IPS DF 19.7 (cell line): ENCODE measurements around the gene EXOC3.

Source experiments
- DNase-seq: peaks from one replicate; pipeline ENCODE4 v3.0.0-alpha.2; 2013; ENCODE audit warnings: low read depth, low spot score

Gene EXOC3

DNA sequence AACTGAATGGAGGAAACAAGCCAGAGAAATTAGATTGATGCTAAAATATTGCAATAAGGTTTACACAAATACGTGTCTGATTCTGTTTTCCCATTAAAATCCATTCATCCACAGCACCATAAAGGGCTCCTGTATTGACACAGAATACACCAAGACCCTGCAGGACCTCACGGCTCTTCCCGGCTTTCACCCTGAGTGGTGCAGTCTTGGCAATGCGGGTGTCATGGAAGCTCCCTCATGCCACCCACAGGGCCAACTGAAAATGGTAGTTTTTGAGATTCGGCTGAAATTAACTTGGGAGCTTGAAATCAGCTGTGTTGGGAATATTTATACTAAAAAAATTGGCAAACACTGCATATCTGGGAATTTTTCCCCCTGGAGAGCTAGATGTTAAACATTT lies 17.3 kb upstream of the EXOC3 start:
- DNase-seq: no peak

GRCh38 chr5:426392-426976 lies 16.5 kb upstream of the EXOC3 start:
- DNase-seq: no peak

DNA sequence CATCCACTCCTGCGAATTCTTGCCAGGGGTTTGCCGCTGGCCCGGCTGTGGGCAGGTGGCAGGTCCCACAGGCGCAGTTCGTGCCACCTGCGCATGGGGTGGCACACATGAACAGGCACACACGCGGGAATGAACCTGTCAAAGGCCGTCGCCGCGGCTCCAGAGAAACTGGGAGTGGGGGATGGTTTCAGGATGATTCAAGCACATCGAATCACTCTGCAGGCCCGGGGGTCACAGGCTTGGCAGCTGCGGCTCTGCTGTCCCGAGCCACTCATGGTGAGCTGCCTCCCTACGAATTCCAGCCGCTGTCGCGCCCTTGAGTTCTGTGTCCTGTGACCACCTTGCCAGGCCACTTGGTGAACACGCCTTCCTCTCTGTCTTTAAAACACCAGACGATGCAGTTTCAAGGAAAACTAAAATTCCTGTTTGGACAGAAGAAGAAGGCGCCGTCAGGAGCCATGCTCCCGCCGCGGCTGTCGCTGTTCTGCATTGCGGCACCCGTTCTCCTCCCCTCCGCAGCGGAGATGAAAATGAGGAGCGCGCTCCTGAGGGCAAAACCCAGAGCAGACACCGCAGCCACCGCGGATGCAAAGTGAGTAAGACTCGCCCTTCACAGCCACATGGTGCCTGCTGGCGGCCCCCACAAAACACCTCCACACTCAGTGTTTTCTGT lies 15.4 kb upstream of the EXOC3 start:
- no peak for DNase-seq

DNA sequence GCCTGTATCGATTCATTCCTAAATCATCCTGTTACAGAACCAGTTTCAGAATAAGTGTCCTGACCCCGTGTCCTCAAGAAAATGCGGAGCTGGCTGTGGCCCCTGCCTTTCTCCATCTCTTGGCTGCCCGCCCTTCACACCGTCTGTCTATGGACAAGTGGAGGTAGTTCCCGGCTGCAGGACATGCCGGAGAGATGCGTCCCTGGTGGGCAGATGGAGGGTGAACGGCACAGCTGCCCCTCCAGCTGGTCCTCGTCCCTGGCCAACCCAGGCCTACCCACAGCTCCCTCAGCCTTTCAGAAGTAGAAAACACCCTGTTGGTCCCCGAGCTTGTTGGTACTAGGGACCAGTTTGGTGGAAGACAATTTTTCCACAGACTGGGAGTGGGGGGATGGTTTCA lies 14.8 kb upstream of the EXOC3 start:
- DNase-seq: no peak

GRCh38 chr5:428754-429452 lies 14.1 kb upstream of the EXOC3 start:
- DNase-seq: no peak

GRCh38 chr5:429453-430188 lies 13.4 kb upstream of the EXOC3 start:
- DNase-seq: no peak

GRCh38 chr5:430214-430925 lies 12.6 kb upstream of the EXOC3 start:
- DNase-seq: no peak

GRCh38 chr5:431001-431710 lies 11.8 kb upstream of the EXOC3 start:
- DNase-seq: no peak

- DNase-seq: no peak
Observed at GRCh38 chr5:431711-432050, 11.3 kb upstream of the EXOC3 start.

DNA sequence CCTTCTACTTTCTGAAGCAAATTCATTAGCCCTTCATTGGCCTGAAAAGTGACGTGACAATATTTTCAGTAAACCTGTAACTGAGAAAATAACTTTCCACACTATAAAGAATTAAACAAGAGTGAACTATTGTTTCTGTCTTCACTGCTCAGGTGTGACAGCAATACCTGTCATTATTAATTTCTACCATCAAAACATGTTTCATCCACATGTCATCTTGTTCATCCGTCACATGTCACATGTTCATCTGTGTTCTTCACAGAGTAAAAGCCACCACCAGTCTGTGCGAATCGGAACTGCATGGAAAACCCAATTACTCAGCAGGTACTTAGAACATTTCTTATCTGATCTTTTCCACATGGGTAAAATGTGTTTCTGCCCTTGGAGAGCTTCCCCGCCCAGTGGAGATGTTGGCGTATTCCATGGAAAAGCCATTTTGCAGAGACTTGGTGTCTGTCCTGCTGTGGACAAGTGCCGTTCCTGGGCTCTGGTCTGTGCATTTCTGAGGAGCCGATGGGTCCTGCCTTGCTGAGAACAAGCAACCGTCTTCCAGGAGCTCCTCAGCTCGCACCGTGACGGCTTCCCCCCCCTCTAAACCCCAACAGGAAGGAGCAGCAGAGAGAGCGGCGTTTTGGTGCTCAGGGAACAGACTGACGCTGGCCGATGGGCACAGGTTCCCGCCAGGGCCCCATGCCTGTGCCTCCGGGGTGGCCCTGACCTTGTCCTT lies 10.6 kb upstream of the EXOC3 start:
- DNase-seq: no peak

DNA sequence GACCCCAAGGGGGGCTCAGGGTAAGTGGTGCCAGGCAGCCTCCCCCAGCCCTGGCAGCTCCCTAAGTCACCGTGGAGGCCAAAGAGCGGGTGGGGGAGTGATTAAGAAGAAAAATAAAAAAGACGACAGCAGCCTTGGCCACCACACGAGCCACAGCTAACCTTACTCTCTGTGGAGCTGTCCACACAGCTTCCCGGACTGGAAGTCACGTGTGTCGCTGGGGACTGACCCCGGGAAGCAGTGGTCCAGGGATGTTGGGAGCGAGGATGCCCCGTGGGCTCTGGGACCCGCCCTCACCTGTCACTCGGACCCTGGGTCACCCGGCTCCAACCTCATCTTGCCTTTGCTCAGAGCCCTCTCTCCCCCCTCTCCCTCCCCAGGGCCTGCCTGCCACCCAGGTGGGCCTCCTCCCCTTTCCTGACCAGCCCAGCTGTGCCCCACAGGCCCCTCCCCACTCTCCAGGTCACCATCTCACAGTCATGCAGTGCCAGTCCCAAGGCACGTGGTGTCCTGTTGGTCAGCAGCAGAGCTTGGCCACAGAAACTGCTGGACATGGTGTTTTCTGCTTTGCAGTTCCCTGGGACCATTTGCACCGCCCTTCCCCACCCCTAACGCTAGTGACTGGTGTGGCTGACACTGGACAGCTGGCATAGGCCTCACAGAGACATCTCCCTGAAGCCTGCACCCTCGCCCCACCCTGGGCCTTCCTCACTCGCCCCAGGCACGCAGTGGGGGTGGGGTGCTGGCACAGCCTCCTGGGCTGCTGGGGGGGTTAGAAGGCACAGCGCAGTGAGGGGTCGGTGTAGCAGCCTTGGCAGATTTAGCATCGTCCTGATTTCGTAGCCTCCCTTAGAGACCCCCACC lies 9.8 kb upstream of the EXOC3 start:
- no peak for DNase-seq

- no peak for DNase-seq
Observed at GRCh38 chr5:433836-434235, 9.1 kb upstream of the EXOC3 start.

DNA sequence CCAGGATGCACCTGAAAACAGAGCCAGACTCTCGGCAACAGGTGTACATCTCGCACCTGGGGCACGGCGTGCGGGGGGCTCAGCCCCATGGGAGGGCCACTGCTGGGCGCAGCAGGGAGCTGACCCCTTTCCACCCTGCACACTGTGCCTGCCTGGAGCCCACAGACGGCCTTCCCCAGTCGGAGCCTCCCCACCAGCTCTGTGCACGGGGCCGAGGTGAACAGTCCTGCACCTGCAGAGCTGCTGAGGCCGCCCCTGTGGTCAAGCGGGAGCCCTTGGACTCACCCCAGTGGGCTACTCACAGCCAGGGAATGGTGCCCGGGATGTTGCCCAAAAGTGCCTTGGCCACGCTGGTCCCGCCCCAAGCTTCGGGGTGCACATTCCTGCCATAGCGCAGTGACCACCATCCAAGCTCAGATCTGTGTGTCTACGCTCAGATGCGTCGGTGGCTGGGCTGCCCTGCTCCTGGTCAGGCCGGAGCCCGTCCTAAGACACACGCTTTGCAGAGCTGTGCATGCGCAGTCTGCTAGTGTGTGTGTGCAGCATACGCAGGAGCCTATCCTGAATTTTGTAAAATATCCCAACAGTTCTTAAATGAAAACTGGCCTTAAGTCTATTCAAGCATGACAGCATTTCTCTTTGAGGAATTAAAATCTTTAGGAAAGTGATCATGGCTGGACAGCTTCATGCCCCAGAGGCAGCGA lies 8.4 kb upstream of the EXOC3 start:
- DNase-seq: no peak

DNA sequence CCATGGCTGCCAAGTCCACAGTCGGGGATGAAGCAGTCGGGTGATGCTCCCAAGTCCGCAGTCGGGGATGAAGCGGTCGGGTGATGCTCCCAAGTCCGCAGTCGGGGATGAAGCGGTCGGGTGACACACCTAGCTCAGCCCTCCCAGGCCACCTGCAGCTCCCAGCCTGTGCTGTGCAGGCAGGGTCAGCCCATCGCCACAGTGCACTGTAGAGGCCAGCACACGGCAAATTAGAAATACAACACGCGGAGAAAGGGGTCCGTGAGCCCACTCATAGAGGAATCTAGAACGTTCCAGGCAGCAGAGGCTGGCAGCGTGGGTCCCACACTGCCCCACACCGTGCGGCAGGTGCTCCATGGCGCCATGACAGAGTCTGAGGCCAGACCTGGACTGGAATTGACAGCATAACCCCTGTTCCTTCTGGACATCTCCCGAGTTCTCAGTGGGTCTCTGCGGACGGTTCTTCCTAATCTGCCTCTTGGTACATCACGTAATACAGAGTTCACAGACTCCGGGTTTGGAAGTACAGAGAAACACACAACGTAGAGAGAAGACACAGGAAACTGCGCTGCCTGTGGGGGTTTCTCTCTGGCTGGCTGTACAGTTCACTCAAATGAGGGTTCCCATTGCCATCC lies 7.7 kb upstream of the EXOC3 start:
- no peak for DNase-seq

DNA sequence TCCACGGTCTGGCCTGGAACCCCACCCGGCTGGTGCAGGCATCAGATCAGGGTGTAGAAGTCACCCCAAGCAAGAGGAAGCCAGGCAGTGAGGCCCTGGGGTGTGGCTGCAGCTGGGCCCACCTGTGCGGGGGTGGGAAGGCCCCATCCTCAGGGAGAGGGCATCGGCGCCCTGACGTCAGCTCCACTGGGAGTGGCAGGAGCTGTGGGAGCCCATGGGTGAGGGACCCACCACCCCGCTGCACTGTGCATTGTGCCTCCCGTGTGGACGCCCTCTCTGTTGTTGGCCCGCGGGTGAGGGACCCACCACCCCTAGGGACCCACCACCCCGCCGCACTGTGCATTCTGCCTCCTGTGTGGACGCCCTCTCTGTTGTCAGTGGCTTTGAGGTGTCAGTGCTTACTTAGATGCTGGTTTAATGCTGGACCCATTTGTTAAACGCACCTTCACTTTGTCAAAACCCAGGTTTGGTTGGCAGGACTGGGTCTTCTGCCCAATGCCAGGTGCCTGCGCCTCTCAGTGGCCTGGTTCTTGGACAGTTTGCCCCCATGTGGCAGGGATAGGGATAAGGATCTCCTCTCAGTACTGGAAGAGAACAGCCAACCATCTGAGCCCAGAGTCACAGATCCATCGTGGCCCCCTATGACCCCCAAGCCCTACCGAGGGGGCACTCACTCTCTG lies 6.9 kb upstream of the EXOC3 start:
- DNase-seq: no peak

- DNase-seq: no peak
Observed at GRCh38 chr5:436641-436975, 6.4 kb upstream of the EXOC3 start.

- DNase-seq: no peak
Observed at GRCh38 chr5:437281-437771, 5.7 kb upstream of the EXOC3 start.

DNA sequence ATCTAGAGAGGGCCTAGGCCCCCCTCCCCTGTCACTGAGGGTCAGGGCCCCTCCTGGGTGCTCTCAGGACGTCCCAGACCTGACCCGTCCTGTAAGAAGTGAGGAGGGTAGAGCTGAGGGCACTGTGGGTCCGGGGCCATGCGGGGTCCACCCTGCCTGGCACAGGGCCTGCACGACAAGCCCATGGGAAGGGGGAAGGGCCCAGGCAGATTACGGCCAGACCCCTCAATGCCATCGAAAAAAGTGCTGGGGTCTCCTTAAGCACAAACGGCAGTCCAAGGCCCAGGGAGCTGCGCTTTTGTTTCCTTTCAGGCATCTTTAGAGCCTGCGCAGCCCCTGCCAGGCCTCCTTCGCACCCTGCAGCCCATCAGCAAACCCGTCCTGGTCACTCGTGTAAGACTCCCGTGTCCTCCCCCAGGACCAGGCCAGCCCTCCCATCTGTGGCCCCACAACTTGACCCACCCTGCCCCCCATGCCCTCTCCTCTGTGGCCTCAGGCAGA lies 4.4 kb upstream of the EXOC3 start:
- no peak for DNase-seq
